HFF-Myc (cell line): ENCODE results near the gene GJC1.
A peak's percentile ranks its signal among the peaks of the same experiment; 100 is the strongest.

Experiments
- DNase-seq: peaks from one replicate; pipeline ENCODE4 v3.0.0-alpha.2; 2011; ENCODE audit warnings: low read depth; ENCODE audit errors: extremely low read depth
- H3K4me3 ChIP-seq: replicated peaks from 2 replicates; pipeline ENCODE4 v1.5.1; 2011; ENCODE audit warnings: low read depth, mild to moderate bottlenecking, control low read depth, low read length
- CTCF ChIP-seq: IDR thresholded peaks from 2 replicates; pipeline ENCODE4 v1.5.1; 2012; ENCODE audit warnings: mild to moderate bottlenecking, low read depth, low read length, control low read depth; ENCODE audit errors: missing control alignments

The GJC1 gene

GRCh38 chr17:44780161-44780560, 49.9 kb downstream of the GJC1 start:
- DNase-seq, result no peak
- no peak for TF ChIP-seq CTCF
- H3K4me3 ChIP-seq, result no peak overlapping the region

GRCh38 chr17:44779211-44780025, 50.7 kb downstream of the GJC1 start:
- no peak for DNase-seq
- peak; percentile 94 for TF ChIP-seq CTCF
- H3K4me3 ChIP-seq, result peak overlapping the region; percentile 27

- no peak for DNase-seq
- no peak for TF ChIP-seq CTCF
- no peak overlapping the region for H3K4me3 ChIP-seq
Measured at GRCh38 chr17:44778656-44779210, 51.4 kb downstream of the GJC1 start.

- no peak overlapping the region for H3K4me3 ChIP-seq
- no peak for TF ChIP-seq CTCF
- no peak for DNase-seq
Measured at GRCh38 chr17:44777394-44778348, 52.4 kb downstream of the GJC1 start.

- TF ChIP-seq CTCF, result no peak
- no peak for DNase-seq
Measured at GRCh38 chr17:44776628-44777393, 53.3 kb downstream of the GJC1 start.

More at GRCh38 chr17:44776628-44777393, 53.3 kb downstream of the GJC1 start:
- H3K4me3 ChIP-seq, result no peak overlapping the region
